CD4-positive, alpha-beta T cell treated with Interleukin-1 beta for 1 hour (primary cell): ENCODE results near the gene FGG.
"Not testable (repeated sequence)": the region's sequence is repeated elsewhere in the genome, so short reads cannot be mapped to it uniquely, and the experiment has no call there.

Experiments
- DNase-seq, 2 donors: peaks; one replicate each; pipeline ENCODE4 v3.0.0-alpha.2; 2020 to 2022

FGG gene

DNA sequence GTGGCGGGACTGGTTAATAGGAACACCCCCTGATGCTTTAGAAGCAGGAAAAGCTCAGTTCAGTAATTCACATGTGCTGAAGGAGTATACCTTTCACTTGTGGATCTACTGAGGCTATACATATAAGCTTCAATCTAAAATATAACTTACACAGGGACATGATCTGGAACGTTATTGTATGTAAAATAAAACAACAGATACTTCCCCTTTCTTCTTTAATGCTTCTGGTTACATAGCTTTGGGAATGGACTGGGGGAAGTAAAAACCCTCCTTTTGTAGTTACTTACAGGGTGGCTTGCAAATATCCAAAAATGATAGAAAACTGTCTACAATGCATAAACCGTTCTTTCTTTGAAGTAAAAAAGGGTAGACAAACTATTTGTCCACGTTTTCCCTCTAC, 1.9 kb downstream of the FGG start:
- DNase-seq: no peak

GRCh38 chr4:154609532-154609931, 2.9 kb downstream of the FGG start:
- no peak for DNase-seq

- DNase-seq: no peak
These were observed 3.8 kb downstream of the FGG start for GRCh38 chr4:154608361-154609252.

DNA sequence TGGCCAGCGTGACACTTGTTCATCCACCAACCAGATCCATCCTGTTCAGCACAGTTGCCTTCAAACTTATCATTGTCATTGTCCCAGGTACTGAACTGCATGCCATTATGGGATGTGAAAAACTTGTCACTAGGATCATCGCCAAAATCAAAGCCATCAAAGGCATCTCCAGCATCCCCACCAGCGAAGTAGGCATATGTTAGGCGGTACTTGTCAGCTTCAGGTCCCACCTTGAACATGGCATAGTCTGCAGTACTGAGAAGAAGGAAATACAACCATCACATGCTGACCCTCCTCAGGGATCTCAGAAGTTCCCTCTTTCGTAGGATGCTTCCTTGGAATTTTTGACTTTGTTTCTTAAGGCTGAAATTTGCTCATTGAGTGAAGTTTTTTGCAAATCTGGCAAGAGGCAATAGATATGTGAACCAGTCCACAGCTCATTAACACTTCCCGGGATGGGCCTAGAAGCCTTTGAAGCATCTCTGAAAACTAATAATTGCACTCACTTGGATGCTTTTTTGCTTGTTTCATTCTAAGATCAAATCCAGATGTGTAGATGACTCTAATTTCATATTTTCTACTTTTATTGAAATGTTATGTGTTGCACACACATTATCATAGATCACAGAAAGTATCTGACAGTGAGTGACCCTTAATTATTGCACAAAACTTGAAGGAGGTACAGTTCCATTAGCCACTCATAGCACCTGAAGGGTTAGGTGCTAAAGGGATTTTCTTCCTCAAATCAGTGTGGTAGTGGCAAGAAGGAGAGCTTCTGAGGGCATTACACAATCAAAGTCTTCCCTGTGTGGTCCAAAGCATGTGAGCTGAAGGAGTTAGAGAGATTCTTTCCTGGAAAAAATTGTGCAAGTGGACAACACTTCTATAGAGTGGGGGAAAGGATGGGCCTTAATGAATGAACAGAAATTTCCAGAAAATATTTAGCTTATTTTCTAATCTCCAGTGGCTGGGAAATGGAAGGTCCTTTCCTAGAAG, 5.4 kb downstream of the FGG start:
- DNase-seq: no peak

DNA sequence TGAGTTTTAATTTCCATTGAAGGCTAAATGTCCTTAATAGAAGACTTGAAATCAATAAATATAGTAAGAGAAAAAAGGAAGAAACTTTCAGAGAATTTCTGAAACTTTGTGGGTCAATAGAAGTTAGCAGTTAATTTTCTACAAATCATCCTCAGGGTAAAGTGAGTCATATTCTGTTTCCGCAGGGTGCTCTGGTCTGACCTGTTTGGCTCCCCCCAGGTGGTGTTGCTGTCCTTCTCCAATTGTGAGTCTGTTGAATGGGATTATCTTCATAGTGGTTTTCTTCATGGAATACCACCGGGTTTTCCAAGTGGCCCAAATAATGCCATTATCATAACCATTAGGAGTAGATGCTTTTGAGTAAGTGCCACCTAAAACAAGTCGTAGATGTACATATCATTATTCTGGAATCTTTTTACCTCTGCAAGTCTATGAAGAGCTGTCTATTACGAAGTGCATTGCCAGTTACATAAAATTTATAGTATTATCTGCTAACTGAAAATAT, 7.7 kb downstream of the FGG start:
- no peak for DNase-seq

DNA sequence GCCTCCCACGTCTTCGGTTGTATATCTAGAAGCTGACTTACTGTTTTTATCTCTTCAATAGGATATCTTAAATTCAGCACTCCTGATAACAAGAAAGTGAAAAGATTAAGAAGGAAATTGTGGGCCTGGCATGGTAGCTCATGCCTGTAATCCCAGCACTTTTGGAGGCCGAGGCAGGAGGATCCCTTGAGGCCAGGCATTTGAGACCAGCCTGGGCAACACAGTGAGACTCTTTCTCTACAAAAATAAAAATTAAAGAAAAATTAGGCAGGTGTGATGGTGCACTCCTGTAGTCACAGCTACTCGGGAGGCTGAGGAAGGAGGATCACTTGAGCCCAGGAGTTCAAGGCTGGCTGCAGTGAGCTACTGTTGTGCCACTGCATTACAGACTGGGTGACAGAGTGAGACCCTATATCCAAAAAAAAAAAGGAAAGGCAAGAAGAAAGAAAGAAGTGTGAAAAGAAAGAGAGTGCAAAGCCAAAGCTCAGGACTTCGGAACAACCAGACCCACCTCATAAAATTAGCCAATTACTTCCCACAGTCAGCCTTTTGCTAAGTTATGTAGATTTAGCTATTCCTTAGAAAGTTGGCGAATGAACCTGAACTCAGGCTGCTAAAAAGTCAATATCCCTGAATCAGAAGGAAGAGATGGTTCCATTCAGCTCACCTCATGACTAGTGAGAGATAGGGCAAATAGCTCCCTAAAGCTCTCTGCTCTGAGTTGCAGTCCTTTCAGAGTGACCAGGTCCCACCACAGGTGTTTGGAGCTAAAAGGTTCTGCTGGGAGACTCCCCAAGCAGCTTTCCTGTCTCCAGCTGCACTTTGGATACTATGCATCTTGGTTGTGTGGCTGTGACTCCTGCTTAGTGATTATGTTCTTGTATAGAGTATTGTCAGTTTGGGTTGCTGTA, 9.2 kb downstream of the FGG start:
- no peak for DNase-seq

- DNase-seq: no peak
These were observed 9.9 kb downstream of the FGG start for GRCh38 chr4:154602404-154603020.

DNA sequence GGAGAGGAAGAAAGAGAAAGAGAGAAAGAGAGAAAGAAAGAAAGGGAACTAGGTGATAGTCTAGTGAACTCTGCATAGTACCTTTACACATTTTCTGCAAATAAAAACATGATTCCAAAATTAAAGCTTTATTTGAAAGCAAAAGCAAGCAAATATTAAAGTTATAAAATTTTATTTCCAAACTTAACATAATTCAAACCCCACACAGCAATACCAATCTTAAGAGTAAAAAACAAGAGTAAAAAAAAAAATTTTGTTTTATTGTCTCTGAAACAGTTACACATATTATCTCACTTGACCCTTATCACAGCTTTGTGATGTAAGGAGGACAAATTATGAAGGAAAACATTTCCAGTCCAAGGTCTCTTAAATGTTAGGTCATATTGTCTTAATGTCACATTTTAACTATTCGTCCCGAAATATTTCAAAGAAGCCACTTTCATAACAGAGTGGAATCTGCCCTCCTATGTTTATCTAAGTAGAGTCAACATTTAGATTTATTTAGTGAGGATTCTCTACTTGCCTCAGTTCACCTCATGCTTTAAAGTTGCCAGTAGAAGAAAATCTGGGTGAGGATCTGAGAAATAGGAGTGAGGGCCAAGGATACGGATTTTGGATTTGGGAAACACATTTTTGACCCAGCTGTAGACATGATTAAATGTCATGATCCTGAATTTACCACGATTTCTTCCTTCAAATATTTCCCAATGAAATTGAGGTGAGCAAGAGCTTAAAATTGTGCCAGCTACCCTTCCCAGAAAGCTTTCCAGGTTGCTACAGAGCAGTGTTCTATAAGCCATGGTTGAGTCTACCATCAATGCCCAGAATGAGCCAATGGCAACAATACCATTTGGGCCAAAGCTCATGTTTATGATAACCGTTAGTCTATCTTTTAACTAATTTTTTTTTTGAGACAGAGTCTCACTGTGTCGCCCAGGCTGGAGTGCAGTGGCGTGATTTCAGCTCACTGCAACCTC, 14.4 kb downstream of the FGG start:
- no peak for DNase-seq

GRCh38 chr4:154597281-154597680, 15.2 kb downstream of the FGG start:
- DNase-seq: not testable (repeated sequence)

DNA sequence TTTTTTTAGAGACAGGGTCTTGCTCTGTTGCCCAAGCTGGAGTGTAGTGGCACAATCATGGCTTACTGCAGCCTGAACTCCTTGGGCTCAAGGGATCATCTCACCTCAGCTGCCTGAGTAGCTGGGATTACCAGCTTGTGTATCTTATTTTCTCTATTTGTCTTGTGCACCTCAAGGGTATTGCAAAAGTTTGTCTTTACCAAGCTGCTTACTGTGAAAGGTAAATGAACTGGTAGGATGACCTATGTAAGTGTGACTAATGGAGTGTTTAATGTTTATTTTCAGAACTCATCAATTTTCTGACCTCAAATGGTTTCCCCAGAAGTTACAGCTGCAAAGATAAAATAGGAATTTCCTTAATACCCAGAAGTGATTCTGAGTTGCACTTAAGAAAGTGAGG, 16.6 kb downstream of the FGG start:
- DNase-seq: no peak

- not testable (repeated sequence) for DNase-seq
These were observed 18.1 kb downstream of the FGG start for GRCh38 chr4:154594343-154594742.

DNA sequence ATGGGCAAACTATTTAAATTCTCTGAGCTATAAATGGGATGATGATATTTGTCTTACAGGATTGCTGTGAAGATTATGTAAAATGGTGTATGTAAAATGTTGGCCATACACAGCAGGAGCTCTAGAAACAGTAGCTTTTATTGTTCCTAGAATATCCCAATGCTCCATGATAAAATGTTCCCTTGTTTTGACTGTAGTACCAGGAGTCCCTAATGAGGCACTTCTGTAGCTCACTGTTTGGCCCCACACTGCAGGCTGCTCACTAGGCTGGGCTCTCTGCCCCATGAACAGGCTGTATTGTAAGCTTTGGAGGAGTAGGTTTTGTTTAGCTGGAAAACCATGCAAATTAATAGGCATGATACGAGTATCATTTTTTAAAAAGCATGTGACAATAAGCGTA, 18.6 kb downstream of the FGG start:
- DNase-seq: no peak

- DNase-seq: no peak
These were observed 20.6 kb downstream of the FGG start for GRCh38 chr4:154591890-154592289.

DNA sequence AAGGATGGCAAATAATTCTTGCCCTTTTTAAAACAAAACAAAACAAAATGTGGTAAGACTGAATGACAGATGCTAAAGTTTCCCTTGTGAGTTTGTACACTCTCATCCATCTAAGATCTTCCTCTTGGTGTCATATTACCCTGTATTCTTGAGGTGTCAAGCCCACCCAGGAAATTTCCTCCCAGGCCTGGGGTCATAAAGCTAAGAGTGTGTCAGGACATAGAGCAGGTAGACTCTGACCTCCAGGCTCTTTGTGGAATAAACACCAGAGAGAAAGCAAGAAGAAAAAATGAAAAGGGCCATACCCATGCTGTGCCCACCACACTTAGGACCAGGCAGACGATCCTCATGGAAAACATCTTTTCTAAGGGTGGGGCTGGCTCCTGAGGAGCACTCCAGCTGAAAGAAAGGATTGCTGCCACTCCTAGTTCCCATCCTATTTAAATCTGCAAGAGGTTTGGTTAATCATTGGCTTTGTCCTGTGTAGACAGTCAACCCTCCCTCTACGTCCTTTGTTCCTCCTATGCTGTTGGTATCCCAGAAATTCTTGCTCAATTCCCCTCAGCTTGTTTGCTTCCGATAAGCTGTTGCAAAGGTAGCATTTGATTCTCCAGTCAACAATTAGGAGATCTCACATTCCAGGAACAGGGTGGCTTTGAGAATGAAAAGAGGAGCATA, 22.0 kb downstream of the FGG start, which contains the start of gene FGA:
TSS of gene FGA (minus strand) at position 414 of the 678 bp plus-strand sequence. CDS start at position 359, 55 bp downstream.
- no peak for DNase-seq

DNA sequence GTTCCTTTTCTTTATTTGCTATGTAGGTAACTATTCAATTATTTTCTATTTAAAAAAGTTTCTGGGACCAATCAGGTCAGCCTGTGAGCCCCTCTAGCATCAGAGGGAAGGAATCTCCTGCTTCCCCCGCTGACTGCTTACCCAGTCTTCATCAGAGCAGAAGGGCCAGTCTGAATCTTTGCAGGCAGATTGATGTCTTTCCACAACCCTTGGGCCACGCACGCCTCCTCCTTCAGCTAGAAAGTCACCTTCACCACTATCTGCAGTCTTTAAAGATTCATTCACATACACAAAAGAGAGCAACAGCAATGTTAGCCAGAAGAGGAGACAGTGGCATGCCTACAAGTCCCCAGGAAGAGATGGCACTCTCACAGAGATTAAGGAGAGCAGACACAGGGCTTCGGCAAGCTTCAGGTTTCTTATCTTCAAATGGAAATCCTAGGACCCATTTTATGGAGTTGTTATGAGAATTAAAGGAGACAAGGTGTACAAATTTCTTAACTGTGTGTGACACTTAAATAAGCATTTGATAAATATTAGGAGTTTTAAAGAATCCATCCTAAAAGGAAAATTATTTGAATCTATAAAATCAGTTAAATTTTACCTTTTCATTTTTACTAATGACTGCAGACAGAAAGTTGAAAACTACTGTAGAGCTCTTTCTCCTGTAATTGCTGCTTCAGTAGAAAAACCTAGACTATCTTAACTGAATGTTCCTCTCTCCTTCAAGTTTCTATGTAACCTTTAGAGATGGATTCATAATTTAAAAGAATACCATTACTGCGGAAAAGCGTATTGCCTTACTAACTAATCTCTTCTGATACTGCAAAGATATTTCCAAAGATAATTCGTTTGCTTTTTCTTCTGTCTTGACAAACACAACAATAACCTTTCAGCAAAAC, 22.9 kb downstream of the FGG start:
- no peak for DNase-seq

GRCh38 chr4:154588198-154588597, 24.3 kb downstream of the FGG start:
- DNase-seq: no peak

DNA sequence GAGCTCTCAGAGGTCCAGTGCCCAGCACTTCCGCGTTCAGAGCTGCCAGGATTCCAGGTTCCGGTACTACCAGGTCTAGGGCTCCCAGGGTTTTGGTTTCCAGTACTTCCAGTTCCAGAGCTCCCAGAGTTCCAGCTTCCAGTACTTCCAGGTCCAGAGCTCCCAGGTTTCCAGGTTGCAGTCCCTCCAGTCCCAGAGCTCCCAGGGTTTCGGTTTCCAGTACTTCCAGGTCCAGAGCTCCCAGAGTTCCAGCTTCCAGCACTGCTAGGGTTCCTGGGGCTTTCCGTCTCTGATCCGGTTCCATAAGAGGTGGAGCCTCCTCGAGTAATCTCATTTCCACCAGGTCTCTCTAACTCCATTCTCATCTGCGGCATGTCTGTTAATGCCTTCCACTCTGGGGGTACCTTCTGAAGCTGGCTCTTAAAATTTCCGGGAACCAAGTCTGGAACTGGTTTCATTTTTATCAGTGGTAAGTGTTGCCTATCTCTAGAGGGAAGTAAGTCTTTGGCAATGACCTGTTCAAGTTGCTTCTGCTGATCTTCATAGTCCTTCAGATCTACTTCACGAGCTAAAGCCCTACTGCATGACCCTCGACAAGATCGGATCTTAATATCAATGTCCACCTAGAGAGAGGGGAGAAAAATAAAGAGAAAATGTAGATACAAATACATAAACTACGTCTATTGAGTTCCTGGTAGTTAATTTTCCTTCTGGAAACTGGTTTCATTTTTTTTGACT, 26.0 kb downstream of the FGG start:
- no peak for DNase-seq
